Measurements from ENCODE around the gene FBXO36. TPM values are rescaled to one million over a fixed set of nuclear protein-coding genes. Genes with fewer than 3 reads are reported as not detected.

The FBXO36 gene
- total RNA-seq, 1 experiment from 2014 or later: 3.8 TPM

DNA sequence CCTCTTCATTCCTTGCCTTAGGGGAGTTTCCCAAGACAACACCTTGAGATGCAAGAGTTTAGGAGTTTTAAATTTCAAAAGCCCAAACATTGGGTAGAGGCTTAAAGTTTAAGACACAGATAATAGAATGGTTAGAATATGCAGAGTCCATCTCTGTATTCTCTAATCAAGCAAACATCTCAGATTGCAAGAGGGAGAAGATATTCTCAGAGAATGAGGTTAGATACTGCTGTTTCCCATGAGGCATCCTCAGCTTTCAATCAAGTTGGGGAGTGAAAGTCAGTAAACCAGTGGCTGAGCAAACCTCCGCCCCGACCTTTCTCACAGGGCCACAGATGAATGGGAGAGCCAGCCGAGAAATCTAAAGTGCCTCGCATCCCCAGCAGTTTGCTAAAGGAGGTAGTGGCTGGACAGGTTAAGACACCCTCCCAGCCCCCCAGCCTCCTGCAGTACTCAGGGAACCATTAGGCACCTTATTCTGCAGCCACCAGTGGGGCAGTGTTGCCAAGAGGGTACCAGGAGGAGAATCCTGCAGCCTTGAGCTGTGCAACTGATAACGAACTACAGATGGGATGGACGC lies 30.0 kb downstream of the FBXO36 start:
- no peaks in the 10 kb centered on the region for H3K79me2 ChIP-seq (ENCODE audit: insufficient read depth, low read length)
- H2AFZ ChIP-seq (ENCODE audit: low read depth, low read length, poor library complexity, severe bottlenecking): no peak overlapping the region
- no peak overlapping the region for H3K4me3 ChIP-seq (replicated peaks in 1 of 2; ENCODE audit: low read depth in 1 of 2, low read length in 2 of 2)
- TF ChIP-seq POLR2AphosphoS5 (IDR thresholded peaks at IDR 0.05; ENCODE audit: low read depth, low read length): no peak
- TF ChIP-seq FOSL1 (IDR thresholded peaks at IDR 0.05; ENCODE audit: low read depth): no peak
- no peak for TF ChIP-seq ELF1 (IDR thresholded peaks at IDR 0.05; ENCODE audit: borderline replicate concordance, low read depth)
- TF ChIP-seq EZH2phosphoT487 (IDR thresholded peaks at IDR 0.05; ENCODE audit: borderline replicate concordance): no peak
- no peak for TF ChIP-seq ZFX (IDR thresholded peaks at IDR 0.05)
- TF ChIP-seq EGR1 (IDR thresholded peaks at IDR 0.05; ENCODE audit: low read depth): no peak
- TF ChIP-seq, protein P1, sequence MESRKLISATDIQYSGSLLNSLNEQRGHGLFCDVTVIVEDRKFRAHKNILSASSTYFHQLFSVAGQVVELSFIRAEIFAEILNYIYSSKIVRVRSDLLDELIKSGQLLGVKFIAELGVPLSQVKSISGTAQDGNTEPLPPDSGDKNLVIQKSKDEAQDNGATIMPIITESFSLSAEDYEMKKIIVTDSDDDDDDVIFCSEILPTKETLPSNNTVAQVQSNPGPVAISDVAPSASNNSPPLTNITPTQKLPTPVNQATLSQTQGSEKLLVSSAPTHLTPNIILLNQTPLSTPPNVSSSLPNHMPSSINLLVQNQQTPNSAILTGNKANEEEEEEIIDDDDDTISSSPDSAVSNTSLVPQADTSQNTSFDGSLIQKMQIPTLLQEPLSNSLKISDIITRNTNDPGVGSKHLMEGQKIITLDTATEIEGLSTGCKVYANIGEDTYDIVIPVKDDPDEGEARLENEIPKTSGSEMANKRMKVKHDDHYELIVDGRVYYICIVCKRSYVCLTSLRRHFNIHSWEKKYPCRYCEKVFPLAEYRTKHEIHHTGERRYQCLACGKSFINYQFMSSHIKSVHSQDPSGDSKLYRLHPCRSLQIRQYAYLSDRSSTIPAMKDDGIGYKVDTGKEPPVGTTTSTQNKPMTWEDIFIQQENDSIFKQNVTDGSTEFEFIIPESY (IDR thresholded peaks at IDR 0.05; ENCODE audit: extremely low read depth, insufficient replicate concordance, low read length): no peak
- no peak for TF ChIP-seq SIN3A (IDR thresholded peaks at IDR 0.05; ENCODE audit: low read depth)
- no peak for TF ChIP-seq EZH2 (IDR thresholded peaks at IDR 0.05)
- H3K4me2 ChIP-seq (ENCODE audit: low read length): no peak overlapping the region
- no peaks in the 10 kb centered on the region for H4K20me1 ChIP-seq (ENCODE audit: insufficient read depth)
- DNase-seq (ENCODE audit: low read depth, low spot score) (no peak), ATAC-seq (no peak)
- POLR2A ChIA-PET: no interaction called here
- no peaks in the 10 kb centered on the region for H3K9me3 ChIP-seq (ENCODE audit: control insufficient read depth in 1 of 2, insufficient read depth in 1 of 2, low read depth in 1 of 2, low read length in 2 of 2)
- H3K27ac ChIP-seq (ENCODE audit: low read depth, low read length): no peak overlapping the region
- H3K9me2 ChIP-seq (ENCODE audit: insufficient read depth): no peaks in the 10 kb centered on the region
- RAD21 ChIA-PET (ENCODE audit: low non-redundant PET in 1 of 2, low total read pairs in 2 of 2, uncharacterized antibody in 2 of 2, unreplicated experiment in 2 of 2): no interaction called here
- H3K27me3 ChIP-seq (ENCODE audit: insufficient read depth, low read length): no peaks in the 10 kb centered on the region
- BruUV-seq (replicated peaks): no TSS peak
- H3K4me1 ChIP-seq (ENCODE audit: control insufficient read depth in 1 of 2, insufficient read depth in 2 of 2, low read length in 2 of 2): peaks cover 5 to 14% of the 10 kb centered on the region in 2 experiments; a peak in 2 of 4 replicates
- intact Hi-C loops (cut with micrococcal nuclease): no loop called here
- CTCF ChIA-PET: no interaction called here
- H3K9ac ChIP-seq (ENCODE audit: low read length): no peak overlapping the region
- no peaks in the 10 kb centered on the region for H3K36me3 ChIP-seq (ENCODE audit: control insufficient read depth in 1 of 2, insufficient read depth in 2 of 2, low read length in 2 of 2)

All from HCT116 (cell line).